ENCODE measurements around the gene VWF. TPM values are rescaled to one million over a fixed set of nuclear protein-coding genes. Genes with fewer than 3 reads are reported as not detected.

The VWF gene
- total and polyA plus RNA-seq, 2 of the 13 experiments (the other 11 are each of a cell fraction or from before 2014, with no cell fraction given), result 0.20 to 0.25 TPM

- intact Hi-C loops (cut with micrococcal nuclease; ENCODE audit: unreplicated experiment), result no loop called here
- no peak for DNase-seq (ENCODE audit: low spot score)
- TF ChIP-seq, protein P1, sequence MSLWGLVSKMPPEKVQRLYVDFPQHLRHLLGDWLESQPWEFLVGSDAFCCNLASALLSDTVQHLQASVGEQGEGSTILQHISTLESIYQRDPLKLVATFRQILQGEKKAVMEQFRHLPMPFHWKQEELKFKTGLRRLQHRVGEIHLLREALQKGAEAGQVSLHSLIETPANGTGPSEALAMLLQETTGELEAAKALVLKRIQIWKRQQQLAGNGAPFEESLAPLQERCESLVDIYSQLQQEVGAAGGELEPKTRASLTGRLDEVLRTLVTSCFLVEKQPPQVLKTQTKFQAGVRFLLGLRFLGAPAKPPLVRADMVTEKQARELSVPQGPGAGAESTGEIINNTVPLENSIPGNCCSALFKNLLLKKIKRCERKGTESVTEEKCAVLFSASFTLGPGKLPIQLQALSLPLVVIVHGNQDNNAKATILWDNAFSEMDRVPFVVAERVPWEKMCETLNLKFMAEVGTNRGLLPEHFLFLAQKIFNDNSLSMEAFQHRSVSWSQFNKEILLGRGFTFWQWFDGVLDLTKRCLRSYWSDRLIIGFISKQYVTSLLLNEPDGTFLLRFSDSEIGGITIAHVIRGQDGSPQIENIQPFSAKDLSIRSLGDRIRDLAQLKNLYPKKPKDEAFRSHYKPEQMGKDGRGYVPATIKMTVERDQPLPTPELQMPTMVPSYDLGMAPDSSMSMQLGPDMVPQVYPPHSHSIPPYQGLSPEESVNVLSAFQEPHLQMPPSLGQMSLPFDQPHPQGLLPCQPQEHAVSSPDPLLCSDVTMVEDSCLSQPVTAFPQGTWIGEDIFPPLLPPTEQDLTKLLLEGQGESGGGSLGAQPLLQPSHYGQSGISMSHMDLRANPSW (CRISPR knock-in tag; IDR thresholded peaks at IDR 0.05; ENCODE audit: borderline replicate concordance), result no peak
- no peak for TF ChIP-seq ZSCAN29 (CRISPR knock-in tag; conservative IDR thresholded peaks at IDR 0.05)
- TF ChIP-seq TAF1 (CRISPR knock-in tag; IDR thresholded peaks at IDR 0.05), result no peak
- TF ChIP-seq REPIN1 (CRISPR knock-in tag; IDR thresholded peaks at IDR 0.05; ENCODE audit: borderline replicate concordance, low read depth), result no peak
- no peak for TF ChIP-seq RFX3 (CRISPR knock-in tag; IDR thresholded peaks at IDR 0.05)
- no peak for TF ChIP-seq SMAD3 (CRISPR knock-in tag; IDR thresholded peaks at IDR 0.05)
- no peak for TF ChIP-seq USF2 (IDR thresholded peaks at IDR 0.05; ENCODE audit: low read depth, low read length)
- no peak for TF ChIP-seq USF2 (CRISPR knock-in tag; IDR thresholded peaks at IDR 0.05; ENCODE audit: borderline replicate concordance)
- TF ChIP-seq ZNF121 (CRISPR knock-in tag; IDR thresholded peaks at IDR 0.05), result no peak
- TF ChIP-seq NFKB2 (CRISPR knock-in tag; IDR thresholded peaks at IDR 0.05; ENCODE audit: borderline replicate concordance), result no peak
- no peak for TF ChIP-seq RARG (CRISPR knock-in tag; IDR thresholded peaks at IDR 0.05; ENCODE audit: low read depth)
- TF ChIP-seq MBD4 (IDR thresholded peaks at IDR 0.05; ENCODE audit: borderline replicate concordance, low read length), result no peak
- TF ChIP-seq ZNF513 (CRISPR knock-in tag; conservative IDR thresholded peaks at IDR 0.05), result no peak
- TF ChIP-seq CCAR2 (optimal IDR thresholded peaks at IDR 0.05; ENCODE audit: low read depth, low read length), result no peak
- no peak for TF ChIP-seq ZBTB34 (CRISPR knock-in tag; IDR thresholded peaks at IDR 0.05)
- no peak for TF ChIP-seq CREB1 (IDR thresholded peaks at IDR 0.05)
- TF ChIP-seq CREB1 (CRISPR knock-in tag; IDR thresholded peaks at IDR 0.05), result no peak
These were observed 10.6 kb downstream of the VWF start for GRCh38 chr12:6113691-6114475.

More at GRCh38 chr12:6113691-6114475, 10.6 kb downstream of the VWF start:
- H3K4me1 ChIP-seq (ENCODE audit: insufficient read depth, low read length), result peaks cover 36% of the 10 kb centered on the region
- H4K20me1 ChIP-seq (ENCODE audit: insufficient read depth, low read length), result no peaks in the 10 kb centered on the region
- H3K9me3 ChIP-seq (ENCODE audit: low read length), result no peaks in the 10 kb centered on the region
- ATAC-seq (no peak), FAIRE-seq (no peak)
- no peak overlapping the region for H2AFZ ChIP-seq (ENCODE audit: low read length)
- no peak overlapping the region for H3K9ac ChIP-seq (ENCODE audit: insufficient read depth, low read depth, low read length)
- H3K27ac ChIP-seq (ENCODE audit: extremely low read length, insufficient read depth, low read length), result no peak overlapping the region
- POLR2A ChIA-PET, result no interaction called here
- H3K79me2 ChIP-seq (ENCODE audit: insufficient read depth, low read length), result no peaks in the 10 kb centered on the region
- in situ Hi-C loops (cut with HindIII; ENCODE audit: extremely low pct_ligation_motif_present, low pct_unique_long_range_greater_than_20kb), result no loop called here
- no peaks in the 10 kb centered on the region for H3K36me3 ChIP-seq (replicated peaks in 1 of 2; ENCODE audit: control insufficient read depth in 1 of 2, insufficient read depth in 2 of 2, low read length in 2 of 2)
- no TSS peak for BruUV-seq (replicated peaks)
- CTCF ChIA-PET (ENCODE audit: low intra/inter-chr PET ratio, low total read pairs), result no interaction called here
- 25% methylated on average over 10 of the region's 11 CpGs for WGBS (ENCODE audit: low lambda C conversion rate)
- no peak overlapping the region for H3K4me3 ChIP-seq (replicated peaks in 1 of 3; ENCODE audit: insufficient read depth in 1 of 3, low read depth in 2 of 3, low read length in 3 of 3)
- H3K4me2 ChIP-seq (ENCODE audit: low read depth, low read length), result no peak overlapping the region
- H3K27me3 ChIP-seq (ENCODE audit: control insufficient read depth in 1 of 2, insufficient read depth in 2 of 2, low read length in 2 of 2), result peaks cover 8 to 39% of the 10 kb centered on the region in 2 experiments; a peak in 4 of 5 replicates

All from HepG2 (cell line).